GM19455 (cell line): ENCODE data around the gene AOC1.
"Not testable (repeated sequence)": the region's sequence is repeated elsewhere in the genome, so short reads cannot be mapped to it uniquely, and the experiment has no call there.

Experiments used
- ATAC-seq: cut with Tn5 transposase; IDR thresholded peaks from one replicate; pipeline ENCODE4 v1.9.1; 2021; ENCODE audit not compliant: unreplicated experiment

AOC1 gene, protein sequence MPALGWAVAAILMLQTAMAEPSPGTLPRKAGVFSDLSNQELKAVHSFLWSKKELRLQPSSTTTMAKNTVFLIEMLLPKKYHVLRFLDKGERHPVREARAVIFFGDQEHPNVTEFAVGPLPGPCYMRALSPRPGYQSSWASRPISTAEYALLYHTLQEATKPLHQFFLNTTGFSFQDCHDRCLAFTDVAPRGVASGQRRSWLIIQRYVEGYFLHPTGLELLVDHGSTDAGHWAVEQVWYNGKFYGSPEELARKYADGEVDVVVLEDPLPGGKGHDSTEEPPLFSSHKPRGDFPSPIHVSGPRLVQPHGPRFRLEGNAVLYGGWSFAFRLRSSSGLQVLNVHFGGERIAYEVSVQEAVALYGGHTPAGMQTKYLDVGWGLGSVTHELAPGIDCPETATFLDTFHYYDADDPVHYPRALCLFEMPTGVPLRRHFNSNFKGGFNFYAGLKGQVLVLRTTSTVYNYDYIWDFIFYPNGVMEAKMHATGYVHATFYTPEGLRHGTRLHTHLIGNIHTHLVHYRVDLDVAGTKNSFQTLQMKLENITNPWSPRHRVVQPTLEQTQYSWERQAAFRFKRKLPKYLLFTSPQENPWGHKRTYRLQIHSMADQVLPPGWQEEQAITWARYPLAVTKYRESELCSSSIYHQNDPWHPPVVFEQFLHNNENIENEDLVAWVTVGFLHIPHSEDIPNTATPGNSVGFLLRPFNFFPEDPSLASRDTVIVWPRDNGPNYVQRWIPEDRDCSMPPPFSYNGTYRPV

DNA sequence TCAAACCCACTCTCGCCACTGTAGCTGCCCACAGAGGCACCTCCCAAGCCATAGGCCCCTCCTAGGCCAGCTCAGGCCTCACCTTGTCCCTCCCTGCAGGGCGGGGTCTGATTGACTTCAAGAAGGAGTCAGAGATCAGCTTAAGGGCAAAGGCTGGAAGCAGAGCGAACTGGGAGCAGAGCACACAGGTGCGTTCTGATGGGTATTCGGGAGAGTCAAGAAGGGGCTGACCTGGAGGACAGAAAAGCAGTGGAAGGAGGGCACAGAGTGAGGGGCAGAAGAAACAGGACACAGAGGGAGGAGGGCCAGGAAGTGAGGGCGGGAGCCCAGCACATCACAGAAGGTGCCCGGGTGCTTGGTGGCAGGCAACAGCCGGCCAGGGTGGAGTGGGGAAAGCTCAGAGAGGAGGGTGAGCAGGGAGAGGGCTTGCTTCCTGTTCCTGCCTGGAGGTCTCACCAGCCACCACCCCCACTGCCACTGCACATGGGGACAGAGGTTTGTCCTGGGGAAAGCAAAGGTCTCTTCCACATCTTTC lies at the start of gene AOC1:
TSS of gene AOC1 (plus strand) at position 147 of the 535 bp plus-strand sequence. CDS start 3,954 bp downstream, outside the sequence.
- ATAC-seq: no peak

DNA sequence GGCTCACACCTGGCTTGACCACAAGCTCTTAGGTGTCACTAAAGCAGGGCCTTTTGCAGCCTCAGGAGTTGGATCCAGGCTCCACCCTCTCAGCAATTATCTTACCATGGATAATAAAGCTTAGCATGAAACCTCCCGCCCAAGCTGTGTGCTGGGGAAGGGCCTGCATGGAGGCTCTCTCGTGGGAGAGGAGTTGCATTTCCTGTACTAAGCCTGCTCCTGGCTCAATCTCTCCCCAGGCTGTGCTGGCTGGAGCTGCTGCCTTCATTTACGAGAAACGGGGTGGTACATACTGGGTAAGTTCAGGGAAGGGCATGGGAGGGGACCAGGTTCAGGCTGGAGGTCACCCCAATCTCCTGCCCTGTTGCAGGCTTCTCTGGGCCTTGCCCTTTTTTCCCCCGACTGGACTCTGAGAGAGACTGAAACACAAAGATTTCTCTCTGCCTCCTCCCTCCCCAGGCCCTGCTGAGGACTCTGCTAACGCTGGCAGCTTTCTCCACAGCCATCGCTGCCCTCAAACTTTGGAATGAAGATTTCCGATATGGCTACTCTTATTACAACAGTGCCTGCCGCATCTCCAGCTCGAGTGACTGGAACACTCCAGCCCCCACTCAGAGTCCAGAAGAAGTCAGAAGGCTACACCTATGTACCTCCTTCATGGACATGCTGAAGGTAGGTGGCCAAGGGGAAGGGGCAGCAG lies 49.0 kb upstream of the AOC1 start:
- ATAC-seq: no peak

DNA sequence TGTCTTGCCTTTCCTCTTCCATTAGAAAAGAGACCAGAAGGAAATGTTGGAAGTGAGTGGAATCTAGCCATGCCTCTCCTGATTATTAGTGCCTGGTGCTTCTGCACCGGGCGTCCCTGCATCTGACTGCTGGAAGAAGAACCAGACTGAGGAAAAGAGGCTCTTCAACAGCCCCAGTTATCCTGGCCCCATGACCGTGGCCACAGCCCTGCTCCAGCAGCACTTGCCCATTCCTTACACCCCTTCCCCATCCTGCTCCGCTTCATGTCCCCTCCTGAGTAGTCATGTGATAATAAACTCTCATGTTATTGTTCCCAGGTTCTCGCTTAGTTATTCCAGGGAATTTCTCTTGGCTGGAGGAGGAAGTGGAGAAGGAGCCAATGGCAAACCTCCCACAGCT lies 47.5 kb upstream of the AOC1 start:
- no peak for ATAC-seq

DNA sequence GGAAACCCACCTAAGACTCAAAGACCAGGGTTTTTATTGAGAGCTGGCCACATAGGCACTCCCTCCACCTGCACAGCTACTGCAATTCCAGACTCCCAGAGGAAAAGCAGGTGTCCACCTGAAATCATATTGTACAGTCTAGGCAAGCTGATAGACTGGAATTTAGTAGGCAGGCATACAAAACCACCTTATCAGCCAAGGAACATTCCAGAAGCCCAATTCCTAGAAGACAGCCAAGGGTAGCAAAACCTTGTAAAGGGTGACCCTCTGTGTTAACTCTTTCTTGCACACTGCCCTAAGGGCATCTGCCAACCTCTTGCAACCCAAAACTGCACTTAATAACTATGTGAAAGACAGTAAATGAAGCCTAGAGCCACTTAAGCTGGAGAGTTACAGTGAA lies 46.5 kb upstream of the AOC1 start:
- no peak for ATAC-seq

DNA sequence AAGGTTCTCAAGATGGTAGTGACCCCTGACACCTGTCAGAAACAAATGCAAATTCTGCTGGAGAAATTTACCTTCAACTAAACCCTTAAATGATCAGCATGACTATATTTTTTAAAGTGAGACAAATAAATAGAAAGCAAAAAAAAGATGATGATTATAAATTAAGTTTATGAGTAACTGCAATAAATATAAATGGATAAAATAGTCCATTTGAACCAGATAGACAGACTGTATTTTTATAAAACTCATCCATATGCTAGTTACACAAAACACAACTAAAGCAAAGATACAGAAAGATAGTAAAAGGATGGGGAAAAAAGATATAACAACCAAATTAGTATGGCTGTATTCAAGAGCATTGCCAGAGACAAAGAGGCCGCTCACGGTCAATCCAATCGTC lies 45.9 kb upstream of the AOC1 start:
- no peak for ATAC-seq

DNA sequence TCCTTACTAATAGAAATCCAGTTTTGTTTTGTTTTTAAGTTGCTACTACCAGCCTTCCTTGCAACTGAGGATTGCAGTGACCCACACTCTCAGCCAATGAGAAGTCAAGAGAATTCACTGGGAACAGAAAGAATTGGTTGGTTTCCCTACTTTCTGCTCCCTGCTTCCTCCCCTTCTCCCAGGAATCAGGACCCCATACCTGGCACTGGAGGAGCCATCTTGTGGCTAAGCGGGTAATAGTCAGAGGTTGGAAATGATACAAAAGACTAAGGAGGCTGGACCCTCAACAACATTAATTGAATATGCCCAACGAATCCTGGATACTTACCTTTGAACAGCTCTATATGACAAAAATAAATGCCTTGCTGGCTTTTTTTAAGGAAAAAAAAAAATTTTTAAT lies 45.5 kb upstream of the AOC1 start:
- no peak for ATAC-seq

DNA sequence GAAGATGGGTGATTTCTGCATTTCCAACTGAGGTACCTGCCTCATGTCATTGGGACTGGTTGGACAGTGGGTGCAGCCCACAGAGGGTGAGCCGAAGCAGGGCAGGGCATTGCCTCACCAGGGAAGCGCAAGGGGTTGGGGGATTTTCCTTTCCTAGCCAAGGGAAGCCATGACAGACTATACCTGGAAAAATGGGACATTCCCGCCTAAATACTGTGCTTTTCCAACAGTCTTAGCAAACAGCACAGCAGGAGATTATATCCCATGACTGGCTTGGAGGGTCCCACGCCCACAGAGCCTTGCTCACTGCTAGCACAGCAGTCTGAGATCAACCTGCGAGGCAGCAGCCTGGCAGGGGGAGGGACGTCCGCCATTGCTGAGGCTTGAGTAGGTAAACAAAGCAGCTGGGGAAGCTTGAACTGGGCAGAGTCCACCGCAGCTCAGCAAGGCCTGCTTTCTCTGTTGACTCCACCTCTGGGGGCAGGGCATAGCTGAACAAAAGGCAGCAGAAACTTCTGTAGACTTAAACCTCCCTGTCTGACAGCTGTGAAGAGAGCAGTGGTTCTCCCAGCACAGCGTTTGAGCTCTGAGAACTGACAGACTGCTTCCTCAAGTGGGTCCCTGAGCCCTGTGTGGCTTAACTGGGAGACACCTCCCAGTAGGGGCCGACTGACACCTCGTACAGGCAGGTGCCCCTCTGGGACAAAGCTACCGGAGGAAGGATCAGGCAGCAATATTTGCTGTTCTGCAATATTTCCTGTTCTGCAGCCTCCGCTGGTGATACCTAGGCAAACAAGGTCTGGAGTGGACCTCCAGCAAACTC lies 44.5 kb upstream of the AOC1 start:
- ATAC-seq: not testable (repeated sequence)

DNA sequence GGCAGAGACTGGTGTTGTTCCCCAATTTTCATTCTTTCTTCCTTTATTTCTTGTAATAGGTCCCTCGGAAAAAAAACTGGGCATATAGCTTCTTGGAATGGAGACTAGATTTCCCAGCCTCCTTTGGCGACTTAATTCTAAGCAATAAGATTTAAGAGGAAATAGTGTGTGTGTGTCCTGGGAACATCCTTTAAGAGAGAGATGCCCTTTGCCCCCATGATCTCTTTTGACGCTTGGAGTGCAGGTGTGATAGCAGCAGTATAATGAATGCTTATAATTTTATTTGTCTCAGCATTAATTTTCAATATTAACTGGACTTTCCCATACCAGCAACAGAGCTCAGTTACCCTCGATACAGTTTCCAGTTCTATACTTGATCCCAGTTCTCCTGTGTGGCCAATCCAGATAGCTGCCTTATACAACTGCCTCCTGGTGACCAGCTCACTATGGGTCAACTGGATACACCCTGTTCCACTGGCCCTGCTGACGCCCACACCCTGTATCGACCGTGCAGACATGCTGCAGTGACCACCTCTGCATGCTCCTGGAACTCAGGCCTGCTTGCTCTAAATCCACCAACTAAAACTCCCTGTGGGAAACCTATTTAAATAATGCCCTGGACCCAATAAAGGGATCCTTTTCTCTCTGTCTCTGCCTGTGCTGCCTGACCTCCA lies 37.9 kb upstream of the AOC1 start:
- no peak for ATAC-seq

DNA sequence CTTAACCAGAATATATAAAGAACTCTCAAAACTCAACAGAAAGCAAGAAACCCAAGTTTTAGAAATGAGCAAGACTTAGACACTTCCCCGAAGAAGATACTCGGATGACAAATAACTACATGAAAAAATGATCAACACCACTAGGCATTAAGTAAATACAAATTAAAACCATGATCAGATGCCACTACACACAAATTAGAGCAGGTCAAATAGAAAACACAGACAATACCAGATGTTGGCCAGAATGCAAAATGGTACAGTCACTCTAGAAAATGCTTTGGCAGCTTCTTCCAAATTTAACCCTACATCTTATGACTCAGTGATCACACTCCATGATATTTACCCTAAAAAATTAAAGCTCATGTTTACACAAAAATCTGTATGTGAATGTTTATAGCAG lies 33.3 kb upstream of the AOC1 start:
- no peak for ATAC-seq

DNA sequence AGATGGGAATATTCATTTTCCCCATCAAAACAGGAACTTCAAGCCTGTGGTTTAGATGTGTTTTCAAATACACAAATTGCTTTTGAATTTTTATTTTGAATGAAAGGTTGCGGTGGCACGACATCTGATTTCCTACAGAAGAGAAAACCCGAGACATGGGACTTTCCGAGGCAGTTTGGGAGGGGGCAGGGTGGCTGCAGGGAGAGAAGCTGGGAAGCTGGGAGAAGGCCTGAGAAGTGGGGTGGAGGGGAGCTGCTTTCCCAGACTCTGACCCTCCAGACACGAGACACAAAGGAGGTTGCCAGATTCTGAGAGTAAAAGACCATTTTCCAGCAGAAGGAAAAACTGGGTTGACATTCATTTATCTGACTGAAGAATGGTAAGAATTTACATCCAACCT lies 32.2 kb upstream of the AOC1 start:
- no peak for ATAC-seq

DNA sequence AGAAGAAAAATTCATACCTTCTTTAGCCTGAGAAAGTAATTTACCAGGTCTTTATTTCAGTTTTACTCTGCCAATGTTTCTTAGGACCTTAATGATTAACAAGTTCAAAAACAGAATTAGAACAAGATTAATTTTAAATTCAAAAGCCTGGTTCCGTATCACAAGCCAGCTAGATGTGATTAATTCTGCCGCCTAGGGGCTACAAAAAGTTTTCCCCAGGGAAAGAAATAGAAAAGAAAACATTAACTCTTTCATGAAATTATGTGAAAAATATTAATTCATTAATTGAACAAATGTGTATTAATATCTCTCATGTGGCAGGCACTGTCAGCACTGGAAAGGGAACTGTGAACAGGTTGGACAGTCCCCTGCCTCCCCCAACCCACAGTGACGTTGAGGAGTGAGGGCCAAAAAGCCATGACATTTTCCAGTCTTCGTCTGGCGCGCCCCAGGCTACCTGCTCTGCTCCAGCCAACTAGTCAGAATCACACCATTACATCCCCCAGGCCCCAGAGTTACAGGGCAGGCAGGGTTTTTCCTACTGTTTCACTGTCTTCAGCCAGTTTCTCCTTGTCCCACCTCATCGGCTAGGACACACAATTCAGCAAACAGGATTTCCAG lies 31.6 kb upstream of the AOC1 start:
- no peak for ATAC-seq

DNA sequence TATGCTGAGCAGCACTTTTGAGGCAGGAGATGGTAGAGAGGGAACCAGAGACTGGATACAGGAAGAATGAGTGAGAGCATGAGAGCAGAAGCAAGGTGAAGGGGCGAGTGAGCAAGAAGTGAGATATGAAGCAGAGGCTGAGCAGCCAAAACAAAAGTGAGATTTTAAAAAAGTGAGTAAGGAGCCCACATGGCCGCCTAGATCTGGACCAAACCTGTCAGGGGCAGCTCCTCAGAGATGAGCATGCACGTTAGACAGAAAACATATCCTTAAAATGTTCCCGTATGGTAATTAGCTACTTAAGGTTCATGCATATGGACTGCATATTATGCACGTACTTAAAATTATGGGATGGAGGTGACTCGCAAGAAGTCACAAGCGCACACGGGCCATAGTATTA lies 29.3 kb upstream of the AOC1 start:
- no peak for ATAC-seq

DNA sequence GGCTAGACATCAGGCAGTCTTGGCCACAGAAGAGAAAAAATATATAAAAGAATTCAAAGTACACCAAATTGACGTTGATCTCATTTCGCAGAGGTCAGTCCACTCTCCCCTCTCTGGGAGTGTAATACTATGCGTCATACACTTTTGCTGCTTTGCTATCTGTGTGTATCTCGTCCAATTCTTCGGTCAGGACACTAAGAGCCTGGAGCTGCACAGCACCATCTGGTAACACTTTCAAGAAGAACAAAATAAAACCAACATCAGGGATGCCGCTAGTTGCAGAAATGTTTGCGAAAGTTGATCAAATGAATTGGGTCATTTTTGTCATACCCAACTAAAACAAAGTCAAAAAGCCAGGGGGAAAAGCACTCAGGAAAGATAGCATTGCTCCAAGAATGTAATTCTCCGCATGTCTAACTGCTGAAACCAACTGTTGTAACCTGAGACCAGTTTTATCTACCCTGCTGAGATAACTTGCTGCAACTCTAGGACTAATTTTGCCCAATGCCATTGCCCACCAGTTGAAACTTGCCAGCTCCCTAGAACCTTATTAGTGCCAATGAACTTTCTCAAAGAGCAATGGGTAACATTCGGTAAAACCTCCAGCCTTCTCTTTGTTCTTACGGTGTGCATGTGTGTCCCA lies 28.7 kb upstream of the AOC1 start:
- no peak for ATAC-seq

DNA sequence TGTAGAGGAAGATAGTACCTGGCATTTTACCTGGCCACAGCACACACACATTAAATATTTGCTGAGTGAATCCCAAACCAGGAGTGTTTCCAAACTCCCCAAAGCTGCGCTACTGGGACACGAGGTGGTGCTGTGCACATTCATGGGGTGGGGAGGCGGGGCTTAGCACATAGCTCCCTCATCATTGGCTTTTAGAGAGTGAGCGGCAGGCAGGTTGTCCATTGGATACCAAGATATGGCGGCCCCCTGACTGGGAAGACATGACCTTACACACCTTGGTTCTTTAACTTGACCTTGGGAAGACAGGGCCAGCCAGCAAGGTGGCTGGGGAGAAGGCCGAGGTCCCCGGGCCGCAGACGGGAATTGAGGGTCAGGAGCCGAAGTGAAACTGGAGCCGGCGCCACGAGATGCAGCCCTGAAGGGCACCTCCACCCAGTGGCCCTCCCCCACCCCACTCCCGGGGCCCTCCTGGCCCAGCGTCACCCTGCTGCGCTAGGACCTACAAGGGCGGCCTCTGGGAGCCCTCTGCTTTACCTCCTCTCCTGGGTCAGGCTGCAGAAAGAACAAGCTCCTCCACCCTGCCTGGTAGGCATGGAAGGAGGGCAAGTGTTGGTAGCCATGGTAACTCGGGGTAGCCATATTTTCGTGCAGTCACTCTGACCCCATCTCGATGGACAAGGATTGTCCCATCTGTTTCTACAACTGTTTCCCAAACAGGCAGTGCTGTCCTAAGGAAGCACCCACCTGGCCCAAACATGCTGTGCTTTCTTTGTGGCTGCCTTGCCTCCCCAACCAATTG lies 27.7 kb upstream of the AOC1 start:
- ATAC-seq: no peak

DNA sequence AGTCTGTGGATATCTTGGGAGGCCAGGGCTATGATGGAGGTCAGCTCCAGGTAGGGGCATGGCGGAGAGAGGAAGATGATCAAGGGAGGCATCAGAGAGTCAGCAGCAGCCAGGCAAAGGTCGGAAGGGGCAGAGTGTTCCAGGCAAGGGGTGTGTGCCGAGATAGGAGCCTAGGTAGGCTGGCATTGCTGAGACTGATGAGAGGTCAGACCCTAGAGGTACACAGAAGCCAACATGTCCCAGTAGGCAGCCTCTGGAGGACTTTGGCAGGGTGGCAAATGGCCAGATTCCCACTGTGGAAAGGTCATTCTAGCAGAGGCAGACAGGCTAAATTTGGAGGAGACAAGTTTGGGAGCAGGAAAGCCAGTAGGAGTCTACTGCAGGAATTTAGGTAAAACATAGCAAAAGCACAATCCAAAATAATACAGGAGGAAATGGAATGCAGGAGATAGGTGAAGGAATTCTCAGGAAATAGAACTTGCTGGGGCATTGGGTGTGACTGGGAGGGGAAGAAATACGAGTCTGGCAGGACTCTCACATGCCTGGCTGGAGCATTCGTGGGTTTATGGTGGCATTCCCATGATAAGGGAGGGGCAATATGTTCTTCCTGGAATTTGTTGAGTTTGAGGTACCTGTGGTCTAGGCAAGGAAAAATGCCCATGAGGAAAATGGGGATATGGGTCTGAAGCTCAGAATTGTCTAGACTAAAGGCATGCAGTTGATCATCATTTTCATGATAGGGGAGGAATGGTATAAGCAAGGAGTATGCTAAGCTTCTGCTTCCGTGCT lies 26.1 kb upstream of the AOC1 start:
- ATAC-seq: no peak

DNA sequence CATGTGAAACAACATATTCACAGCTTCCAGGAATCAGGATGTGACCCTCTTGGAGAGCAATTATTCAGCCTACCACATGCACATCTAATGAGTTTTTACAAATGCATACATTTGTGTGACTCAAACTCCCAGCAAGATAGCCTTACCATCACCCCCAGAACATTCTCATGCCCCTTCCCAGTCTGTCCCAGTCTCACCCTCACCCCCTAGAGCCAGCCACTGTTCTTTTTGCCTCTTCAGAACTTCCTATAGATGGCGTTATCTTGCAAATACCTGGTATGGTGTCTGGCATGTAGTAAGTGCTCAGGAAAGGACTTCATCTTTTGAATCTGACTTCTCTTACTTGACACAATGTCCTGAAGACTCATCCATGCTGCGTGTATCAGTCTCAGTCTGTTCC lies 23.9 kb upstream of the AOC1 start:
- no peak for ATAC-seq

DNA sequence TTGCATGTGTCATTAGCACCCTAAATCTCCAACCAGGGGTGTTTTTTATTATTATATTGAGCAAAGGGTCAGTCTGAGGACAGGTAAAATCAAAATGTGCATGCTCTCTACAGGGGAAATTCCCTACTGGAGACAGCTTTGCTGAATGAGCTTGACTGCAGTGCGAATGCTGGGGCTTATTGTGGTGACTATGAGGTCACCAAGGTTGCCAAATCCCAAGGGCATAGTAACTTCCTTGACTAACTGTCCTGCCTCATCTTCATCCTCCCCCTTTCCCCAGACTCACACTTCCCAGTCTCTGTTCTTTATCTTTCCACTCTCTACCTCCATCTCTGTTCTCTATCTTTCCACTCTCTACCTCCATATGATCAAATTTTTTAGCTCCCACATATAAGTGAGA lies 22.9 kb upstream of the AOC1 start:
- no peak for ATAC-seq

DNA sequence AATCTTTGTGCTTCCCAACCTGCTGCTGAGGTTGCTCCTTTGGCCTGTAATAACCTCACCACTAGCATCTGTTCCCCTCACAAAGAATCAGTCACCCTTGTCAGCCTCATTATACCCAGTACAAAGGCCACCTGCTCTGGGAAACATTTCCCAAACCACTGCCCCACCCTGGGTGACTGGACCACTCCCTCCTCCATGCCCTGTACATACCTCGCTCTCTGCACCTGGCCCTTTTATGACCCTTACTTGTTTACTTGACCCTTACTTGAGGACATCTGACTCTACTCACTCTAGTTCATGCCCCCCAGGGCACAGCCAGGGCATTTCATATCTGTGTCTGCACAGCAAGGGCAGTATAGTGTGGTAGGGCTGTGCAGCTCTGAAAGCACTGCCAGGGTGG lies 21.4 kb upstream of the AOC1 start:
- ATAC-seq: no peak
